SK-N-MC (cell line): ENCODE measurements around the gene COPZ2.

Experiments used
- EZH2 ChIP-seq: fragments of 200-600 bp; sonication (generic); IDR thresholded peaks from one replicate; pipeline ENCODE4 v1.6.1; 2017; ENCODE audit warnings: antibody characterized with exemption
- FOXP2 ChIP-seq: optimal IDR thresholded peaks from 2 replicates; pipeline ENCODE3; 2011; ENCODE audit warnings: mild to moderate bottlenecking, moderate library complexity; ENCODE audit not compliant: insufficient read depth; ENCODE audit errors: extremely low read length, control extremely low read depth
- POLR2AphosphoS5 ChIP-seq: IDR thresholded peaks from 2 replicates; pipeline ENCODE4 v1.6.1; 2012; ENCODE audit warnings: mild to moderate bottlenecking, low read depth, low read length, borderline replicate concordance

GRCh38 chr17:47993031-47993564 is 44.5 kb downstream of the COPZ2 start:
- TF ChIP-seq EZH2 (no peak), POLR2AphosphoS5 (no peak), FOXP2 (no peak)
